Measurements from ENCODE around the gene PAX8. TPM values are rescaled to one million over a fixed set of nuclear protein-coding genes. Genes with fewer than 3 reads are reported as not detected.

The PAX8 gene
- total and polyA plus RNA-seq, 2 of the 13 experiments (the other 11 are each of a cell fraction or from before 2014, with no cell fraction given): 1.5 to 8.8 TPM

DNA sequence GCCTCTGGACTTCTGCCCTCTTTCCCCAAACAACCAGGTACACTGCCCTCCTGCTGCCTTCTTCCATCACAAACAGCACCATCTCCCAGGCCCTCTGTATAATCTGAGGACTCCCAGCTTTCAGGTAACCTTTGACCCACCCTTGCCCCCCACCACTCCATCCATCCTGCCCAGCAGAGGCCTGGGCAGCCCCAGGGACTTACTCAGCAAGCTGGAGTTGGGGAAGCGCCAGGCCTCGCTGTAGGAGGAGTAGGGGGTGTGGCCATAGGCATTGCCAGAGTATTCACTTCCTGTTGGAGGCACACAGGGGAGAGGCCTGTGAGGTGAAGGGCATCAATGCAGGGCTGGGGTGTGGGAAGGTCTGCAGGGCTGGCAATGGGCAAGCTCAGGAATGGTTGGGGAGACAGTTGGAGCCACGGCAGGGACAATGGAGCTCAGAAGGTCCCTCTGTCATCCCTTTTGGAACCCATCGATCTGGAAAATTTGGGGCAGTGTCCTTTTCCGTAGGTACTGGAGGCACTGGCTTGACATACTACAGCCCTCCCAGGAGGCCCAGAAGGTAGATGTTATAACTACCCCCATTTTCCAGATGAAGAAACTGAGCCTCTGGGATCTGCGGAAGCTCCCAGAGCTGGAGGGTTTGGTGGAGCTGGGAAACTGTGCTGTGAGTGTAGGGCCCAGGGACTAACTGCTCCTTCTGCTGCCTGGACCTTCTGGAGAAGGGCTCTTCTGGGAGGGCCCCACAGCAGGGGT, 58.7 kb downstream of the PAX8 start (continued):
- TF ChIP-seq ZBTB10 (CRISPR knock-in tag; IDR thresholded peaks at IDR 0.05; ENCODE audit: borderline replicate concordance) (no peak; the same call in 1 of the 2 replicates), TFDP1 (CRISPR knock-in tag; IDR thresholded peaks at IDR 0.05; ENCODE audit: borderline replicate concordance) (0 out of 2 replicates have a peak, but pooled peaks have one; percentile 19), ZNF20 (CRISPR knock-in tag; IDR thresholded peaks at IDR 0.05) (no peak), ARNT (IDR thresholded peaks at IDR 0.05) (no peak), SALL1 (CRISPR knock-in tag; IDR thresholded peaks at IDR 0.05) (peak; percentile 83), JUN (CRISPR knock-in tag; IDR thresholded peaks at IDR 0.05) (no peak), AHDC1 (CRISPR knock-in tag; IDR thresholded peaks at IDR 0.05; ENCODE audit: borderline replicate concordance) (no peak), PRDM4 (CRISPR knock-in tag; IDR thresholded peaks at IDR 0.05; ENCODE audit: borderline replicate concordance) (no peak), MYC (CRISPR knock-in tag; IDR thresholded peaks at IDR 0.05; ENCODE audit: borderline replicate concordance) (peak; percentile 59; the same call in 1 of the 2 replicates)
- TF ChIP-seq, protein P1, sequence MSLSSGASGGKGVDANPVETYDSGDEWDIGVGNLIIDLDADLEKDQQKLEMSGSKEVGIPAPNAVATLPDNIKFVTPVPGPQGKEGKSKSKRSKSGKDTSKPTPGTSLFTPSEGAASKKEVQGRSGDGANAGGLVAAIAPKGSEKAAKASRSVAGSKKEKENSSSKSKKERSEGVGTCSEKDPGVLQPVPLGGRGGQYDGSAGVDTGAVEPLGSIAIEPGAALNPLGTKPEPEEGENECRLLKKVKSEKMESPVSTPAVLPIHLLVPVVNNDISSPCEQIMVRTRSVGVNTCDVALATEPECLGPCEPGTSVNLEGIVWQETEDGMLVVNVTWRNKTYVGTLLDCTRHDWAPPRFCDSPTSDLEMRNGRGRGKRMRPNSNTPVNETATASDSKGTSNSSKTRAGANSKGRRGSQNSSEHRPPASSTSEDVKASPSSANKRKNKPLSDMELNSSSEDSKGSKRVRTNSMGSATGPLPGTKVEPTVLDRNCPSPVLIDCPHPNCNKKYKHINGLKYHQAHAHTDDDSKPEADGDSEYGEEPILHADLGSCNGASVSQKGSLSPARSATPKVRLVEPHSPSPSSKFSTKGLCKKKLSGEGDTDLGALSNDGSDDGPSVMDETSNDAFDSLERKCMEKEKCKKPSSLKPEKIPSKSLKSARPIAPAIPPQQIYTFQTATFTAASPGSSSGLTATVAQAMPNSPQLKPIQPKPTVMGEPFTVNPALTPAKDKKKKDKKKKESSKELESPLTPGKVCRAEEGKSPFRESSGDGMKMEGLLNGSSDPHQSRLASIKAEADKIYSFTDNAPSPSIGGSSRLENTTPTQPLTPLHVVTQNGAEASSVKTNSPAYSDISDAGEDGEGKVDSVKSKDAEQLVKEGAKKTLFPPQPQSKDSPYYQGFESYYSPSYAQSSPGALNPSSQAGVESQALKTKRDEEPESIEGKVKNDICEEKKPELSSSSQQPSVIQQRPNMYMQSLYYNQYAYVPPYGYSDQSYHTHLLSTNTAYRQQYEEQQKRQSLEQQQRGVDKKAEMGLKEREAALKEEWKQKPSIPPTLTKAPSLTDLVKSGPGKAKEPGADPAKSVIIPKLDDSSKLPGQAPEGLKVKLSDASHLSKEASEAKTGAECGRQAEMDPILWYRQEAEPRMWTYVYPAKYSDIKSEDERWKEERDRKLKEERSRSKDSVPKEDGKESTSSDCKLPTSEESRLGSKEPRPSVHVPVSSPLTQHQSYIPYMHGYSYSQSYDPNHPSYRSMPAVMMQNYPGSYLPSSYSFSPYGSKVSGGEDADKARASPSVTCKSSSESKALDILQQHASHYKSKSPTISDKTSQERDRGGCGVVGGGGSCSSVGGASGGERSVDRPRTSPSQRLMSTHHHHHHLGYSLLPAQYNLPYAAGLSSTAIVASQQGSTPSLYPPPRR (CRISPR knock-in tag; IDR thresholded peaks at IDR 0.05; ENCODE audit: borderline replicate concordance): peak; percentile 51; the same call in 1 of the 2 replicates
